ENCODE measurements around the gene ZNF576.
A peak's percentile ranks its signal among the peaks of the same experiment; 100 is the strongest.
"Not testable (repeated sequence)": the region's sequence is repeated elsewhere in the genome, so short reads cannot be mapped to it uniquely, and the experiment has no call there.

ZNF576 gene, protein sequence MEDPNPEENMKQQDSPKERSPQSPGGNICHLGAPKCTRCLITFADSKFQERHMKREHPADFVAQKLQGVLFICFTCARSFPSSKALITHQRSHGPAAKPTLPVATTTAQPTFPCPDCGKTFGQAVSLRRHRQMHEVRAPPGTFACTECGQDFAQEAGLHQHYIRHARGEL

DNA sequence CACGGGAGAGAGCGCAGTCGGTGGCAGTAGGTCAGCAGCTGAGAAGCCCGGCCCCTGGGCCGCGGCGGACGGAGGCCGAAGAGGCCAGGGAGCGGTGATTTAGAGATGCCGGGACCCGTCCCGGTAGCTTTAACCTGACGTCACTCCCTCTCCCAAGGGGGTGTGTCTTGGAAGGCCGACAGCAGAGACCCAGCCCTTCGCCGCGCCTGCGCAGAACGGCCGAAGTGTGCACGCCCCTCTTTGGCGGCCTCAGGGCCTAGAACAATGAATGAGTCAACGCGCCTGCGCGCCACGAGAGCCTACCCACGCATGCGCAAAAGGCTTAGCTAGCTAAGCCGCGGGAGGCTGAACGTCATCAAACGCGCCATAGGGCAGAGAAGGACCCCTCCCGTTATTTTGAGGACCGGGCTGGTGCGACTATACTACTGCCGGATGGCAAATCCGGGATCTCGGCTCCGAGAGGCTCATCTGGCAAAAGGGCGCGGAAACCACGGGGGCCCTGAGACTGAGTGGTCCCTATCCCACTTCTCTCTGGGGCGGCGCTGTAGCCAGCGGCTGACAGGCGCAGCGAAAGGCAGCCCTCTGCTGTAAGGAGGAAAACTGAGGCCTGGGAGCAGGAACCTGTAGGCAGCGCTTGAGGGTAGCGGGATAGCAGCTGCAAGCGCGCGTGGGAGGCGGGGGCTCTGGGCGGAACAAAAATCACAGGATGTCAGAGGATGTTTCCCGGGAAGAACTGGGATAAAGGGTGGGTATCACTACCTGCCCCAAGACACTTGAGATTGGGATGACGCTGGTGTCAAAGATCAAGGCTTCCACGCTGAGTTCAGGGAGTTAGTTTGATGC, at the start of gene ZNF576, which contains the start of gene IRGQ:
TSS of gene ZNF576 (plus strand) at position 597 of the 843 bp plus-strand sequence. CDS start 514 bp downstream, outside the sequence.
TSS of gene IRGQ (minus strand) at position 136 of the 843 bp plus-strand sequence. CDS start 796 bp downstream, outside the sequence.
- H3K9ac ChIP-seq (ENCODE audit: low read length in 5 of 5), result peak within 1 kb of the TSS; percentile 84 to 96 (median 90)
- H3K4me1 ChIP-seq (ENCODE audit: control insufficient read depth in 5 of 5, insufficient read depth in 5 of 5, low read length in 5 of 5), result peaks cover 8 to 48% (median 40%) of the 10 kb centered on the region in 5 donors

DNA sequence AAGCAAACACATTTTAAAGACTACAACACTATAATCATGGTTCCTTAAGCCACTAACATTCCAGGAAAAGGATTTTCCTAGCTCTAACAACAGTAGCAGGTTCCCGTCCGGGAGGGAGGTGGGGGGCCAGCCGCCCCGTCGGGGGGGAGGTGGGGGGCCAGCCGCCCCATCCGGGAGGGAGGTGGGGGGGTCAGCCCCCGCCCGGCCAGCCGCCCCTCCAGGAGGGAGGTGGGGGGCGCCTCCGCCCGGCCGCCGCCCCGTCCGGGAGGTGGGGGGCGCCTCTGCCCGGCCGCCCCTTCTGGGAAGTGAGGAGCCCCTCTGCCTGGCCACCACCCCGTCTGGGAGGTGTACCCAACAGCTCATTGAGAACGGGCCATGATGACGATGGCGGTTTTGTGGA, 48.5 kb upstream of the ZNF576 start:
- H3K9ac ChIP-seq (ENCODE audit: low read length in 5 of 5); H3K4me1 ChIP-seq (ENCODE audit: control insufficient read depth in 5 of 5, insufficient read depth in 5 of 5, low read length in 5 of 5); H3K27me3 ChIP-seq (ENCODE audit: control insufficient read depth in 5 of 5, insufficient read depth in 4 of 5, low read length in 5 of 5); H3K27ac ChIP-seq (ENCODE audit: low read depth, low read length); H3K9me3 ChIP-seq (ENCODE audit: control insufficient read depth in 5 of 5, low read length in 5 of 5); H3K4me3 ChIP-seq (ENCODE audit: low read depth in 1 of 5, low read length in 5 of 5): not testable (repeated sequence)
- peaks cover 2 to 78% (median 61%) of the 10 kb centered on the region in 5 donors for H3K36me3 ChIP-seq (ENCODE audit: control insufficient read depth in 5 of 5, insufficient read depth in 5 of 5, low read length in 5 of 5)

More for the DNA sequence above, at the start of gene ZNF576, which contains the start of gene IRGQ:
- peak within 1 kb of the TSS; percentile 70 to 88 (median 82) for H3K4me3 ChIP-seq (ENCODE audit: low read depth in 1 of 5, low read length in 5 of 5)
- peak within 1 kb of the TSS; percentile 99 for H3K27ac ChIP-seq (ENCODE audit: low read depth, low read length)
- no peaks in the 10 kb centered on the region for H3K9me3 ChIP-seq (ENCODE audit: control insufficient read depth in 5 of 5, low read length in 5 of 5)
- H3K27me3 ChIP-seq (ENCODE audit: control insufficient read depth in 5 of 5, insufficient read depth in 4 of 5, low read length in 5 of 5), result no peaks in the 10 kb centered on the region
- peaks cover 0 to 56% (median 41%) of the 10 kb centered on the region in 5 donors for H3K36me3 ChIP-seq (ENCODE audit: control insufficient read depth in 5 of 5, insufficient read depth in 5 of 5, low read length in 5 of 5)

DNA sequence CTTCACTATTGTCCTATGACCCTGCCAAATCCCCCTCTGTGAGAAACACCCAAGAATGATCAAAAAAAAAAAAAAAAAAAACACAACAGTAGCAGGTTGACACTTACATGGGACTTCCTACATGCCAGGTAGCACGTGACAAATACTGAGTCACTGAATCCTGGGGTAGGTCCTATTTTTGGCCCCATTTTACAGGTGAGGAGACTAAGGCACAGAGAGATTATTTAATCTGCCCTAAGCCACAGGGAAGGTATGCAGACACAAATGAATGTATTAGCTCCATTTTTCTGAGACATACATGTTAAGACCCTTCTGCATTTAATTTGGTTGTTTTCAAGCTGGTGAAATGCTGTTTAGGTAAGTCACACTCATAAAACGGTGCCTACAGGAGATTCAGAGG, 47.7 kb upstream of the ZNF576 start:
- Histone ChIP-seq H3K9me3 (ENCODE audit: control insufficient read depth in 5 of 5, low read length in 5 of 5) (no peaks in the 10 kb centered on the region), H3K4me3 (ENCODE audit: low read depth in 1 of 5, low read length in 5 of 5) (no peak overlapping the region), H3K27ac (ENCODE audit: low read depth, low read length) (no peak overlapping the region), H3K4me1 (ENCODE audit: control insufficient read depth in 5 of 5, insufficient read depth in 5 of 5, low read length in 5 of 5) (no peaks in the 10 kb centered on the region), H3K9ac (ENCODE audit: low read length in 5 of 5) (no peak overlapping the region), H3K27me3 (ENCODE audit: control insufficient read depth in 5 of 5, insufficient read depth in 4 of 5, low read length in 5 of 5) (no peaks in the 10 kb centered on the region), H3K36me3 (ENCODE audit: control insufficient read depth in 5 of 5, insufficient read depth in 5 of 5, low read length in 5 of 5) (peaks cover 2 to 78% (median 59%) of the 10 kb centered on the region in 5 donors)

DNA sequence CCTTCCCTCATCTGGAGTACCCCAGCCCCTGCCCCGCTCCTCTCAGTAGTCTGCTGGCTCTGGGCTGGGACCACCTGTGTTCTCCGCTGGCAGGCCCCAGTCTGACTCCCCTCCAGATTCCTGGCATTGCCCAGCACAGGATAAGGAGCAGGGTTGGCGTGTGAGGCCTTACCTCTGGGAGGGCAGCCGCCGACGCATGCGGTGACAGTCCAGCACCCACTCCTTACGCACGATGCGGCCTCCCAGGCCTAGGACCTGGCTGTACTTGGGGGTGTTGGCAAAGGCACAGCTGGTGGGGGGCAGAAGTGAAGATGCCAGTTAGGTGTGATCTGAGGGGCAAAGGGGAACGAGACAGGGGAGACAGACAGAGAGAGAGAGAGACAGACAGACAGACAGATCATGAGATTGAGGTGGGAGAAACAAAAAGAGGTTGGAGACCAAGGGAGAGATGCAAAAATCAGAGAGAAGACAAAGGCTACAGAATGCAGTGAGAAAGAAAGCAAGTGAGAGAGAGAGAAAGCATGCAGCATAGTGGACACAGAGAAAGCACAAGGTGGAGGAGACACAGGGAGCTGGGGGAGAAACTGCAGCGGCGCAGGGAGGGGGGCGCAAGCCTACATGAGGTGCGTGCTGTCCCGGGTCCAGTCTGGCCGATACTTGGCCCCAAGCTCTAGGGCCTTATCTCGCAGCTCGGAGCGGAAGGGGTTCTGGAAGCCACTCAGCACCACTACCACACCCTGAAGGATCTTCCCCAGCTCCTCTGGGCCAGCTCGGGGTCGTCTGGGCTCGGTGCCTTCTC, 44.8 kb upstream of the ZNF576 start:
- H3K27me3 ChIP-seq (ENCODE audit: control insufficient read depth in 5 of 5, insufficient read depth in 4 of 5, low read length in 5 of 5), result no peaks in the 10 kb centered on the region
- no peak overlapping the region for H3K9ac ChIP-seq (ENCODE audit: low read length in 5 of 5)
- H3K36me3 ChIP-seq (ENCODE audit: control insufficient read depth in 5 of 5, insufficient read depth in 5 of 5, low read length in 5 of 5), result peaks cover 2 to 75% (median 53%) of the 10 kb centered on the region in 5 donors

DNA sequence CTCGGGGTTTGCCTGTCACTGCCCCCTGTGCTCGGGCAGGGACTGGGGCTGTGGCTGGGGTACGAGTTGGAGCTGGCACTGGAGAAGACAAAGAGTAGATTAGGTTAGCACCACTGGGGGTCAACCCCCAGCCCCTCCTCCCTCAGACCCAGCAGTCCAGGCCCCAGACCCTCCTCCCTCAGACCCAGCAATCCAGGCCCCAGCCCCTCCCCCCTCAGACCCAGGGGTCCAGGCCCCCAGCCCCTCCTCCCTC, 44.3 kb upstream of the ZNF576 start:
- no peaks in the 10 kb centered on the region for H3K9me3 ChIP-seq (ENCODE audit: control insufficient read depth in 5 of 5, low read length in 5 of 5)
- no peaks in the 10 kb centered on the region for H3K27me3 ChIP-seq (ENCODE audit: control insufficient read depth in 5 of 5, insufficient read depth in 4 of 5, low read length in 5 of 5)
- no peak overlapping the region for H3K9ac ChIP-seq (ENCODE audit: low read length in 5 of 5)
- no peak overlapping the region for H3K4me3 ChIP-seq (ENCODE audit: low read depth in 1 of 5, low read length in 5 of 5)
- peaks cover 2 to 72% (median 49%) of the 10 kb centered on the region in 5 donors for H3K36me3 ChIP-seq (ENCODE audit: control insufficient read depth in 5 of 5, insufficient read depth in 5 of 5, low read length in 5 of 5)
- H3K4me1 ChIP-seq (ENCODE audit: control insufficient read depth in 5 of 5, insufficient read depth in 5 of 5, low read length in 5 of 5), result no peaks in the 10 kb centered on the region
- no peak overlapping the region for H3K27ac ChIP-seq (ENCODE audit: low read depth, low read length)

More for the DNA sequence above, 44.8 kb upstream of the ZNF576 start:
- Histone ChIP-seq H3K4me3 (ENCODE audit: low read depth in 1 of 5, low read length in 5 of 5) (no peak overlapping the region), H3K4me1 (ENCODE audit: control insufficient read depth in 5 of 5, insufficient read depth in 5 of 5, low read length in 5 of 5) (no peaks in the 10 kb centered on the region), H3K27ac (ENCODE audit: low read depth, low read length) (no peak overlapping the region), H3K9me3 (ENCODE audit: control insufficient read depth in 5 of 5, low read length in 5 of 5) (no peaks in the 10 kb centered on the region)

DNA sequence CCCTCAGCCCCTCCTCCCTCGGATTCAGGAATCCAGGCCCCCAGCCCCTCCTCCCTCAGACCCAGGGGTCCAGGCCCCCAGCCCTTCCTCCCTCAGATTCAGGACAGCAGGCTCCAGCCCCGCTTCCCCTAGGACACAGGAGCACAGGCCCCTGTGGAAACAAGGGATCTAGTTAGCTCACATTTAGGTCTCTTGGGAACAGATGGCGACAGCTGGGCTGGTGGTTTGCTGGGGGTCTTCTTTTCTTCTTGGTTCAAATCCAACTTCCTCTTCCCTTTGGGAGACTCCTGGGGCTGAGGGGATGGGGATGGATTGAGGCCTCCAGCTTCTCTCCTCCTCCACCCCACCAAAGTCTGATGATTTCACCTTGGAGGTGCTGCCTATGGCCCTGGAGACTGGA, 43.8 kb upstream of the ZNF576 start:
- no peaks in the 10 kb centered on the region for H3K27me3 ChIP-seq (ENCODE audit: control insufficient read depth in 5 of 5, insufficient read depth in 4 of 5, low read length in 5 of 5)
- no peak overlapping the region for H3K4me3 ChIP-seq (ENCODE audit: low read depth in 1 of 5, low read length in 5 of 5)
- no peaks in the 10 kb centered on the region for H3K4me1 ChIP-seq (ENCODE audit: control insufficient read depth in 5 of 5, insufficient read depth in 5 of 5, low read length in 5 of 5)
- H3K9me3 ChIP-seq (ENCODE audit: control insufficient read depth in 5 of 5, low read length in 5 of 5), result no peaks in the 10 kb centered on the region
- peaks cover 2 to 74% (median 51%) of the 10 kb centered on the region in 5 donors for H3K36me3 ChIP-seq (ENCODE audit: control insufficient read depth in 5 of 5, insufficient read depth in 5 of 5, low read length in 5 of 5)
- no peak overlapping the region for H3K27ac ChIP-seq (ENCODE audit: low read depth, low read length)
- no peak overlapping the region for H3K9ac ChIP-seq (ENCODE audit: low read length in 5 of 5)

DNA sequence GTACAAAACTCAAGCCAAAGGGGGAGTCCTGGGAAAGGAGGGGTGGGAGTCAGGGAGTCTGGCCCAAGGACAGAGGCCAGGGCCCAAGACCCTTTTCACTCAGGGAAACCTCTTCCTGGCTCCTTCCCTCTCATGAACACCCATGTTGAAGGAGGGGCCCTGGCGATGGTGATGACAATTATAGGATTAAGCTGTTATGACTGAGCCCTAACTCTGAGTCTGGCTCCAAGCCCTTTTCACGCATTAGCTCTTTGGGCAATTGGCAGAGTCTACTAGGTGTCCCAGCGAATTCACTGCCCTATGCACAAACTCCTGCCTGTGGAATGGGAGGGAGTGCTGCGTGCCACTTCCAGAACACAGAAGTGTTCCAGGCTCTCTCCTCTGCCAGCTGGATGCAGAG, 42.7 kb upstream of the ZNF576 start:
- Histone ChIP-seq H3K4me1 (ENCODE audit: control insufficient read depth in 5 of 5, insufficient read depth in 5 of 5, low read length in 5 of 5) (no peaks in the 10 kb centered on the region), H3K27me3 (ENCODE audit: control insufficient read depth in 5 of 5, insufficient read depth in 4 of 5, low read length in 5 of 5) (no peaks in the 10 kb centered on the region), H3K4me3 (ENCODE audit: low read depth in 1 of 5, low read length in 5 of 5) (no peak overlapping the region), H3K27ac (ENCODE audit: low read depth, low read length) (no peak overlapping the region), H3K9ac (ENCODE audit: low read length in 5 of 5) (no peak overlapping the region), H3K36me3 (ENCODE audit: control insufficient read depth in 5 of 5, insufficient read depth in 5 of 5, low read length in 5 of 5) (peaks cover 5 to 80% (median 53%) of the 10 kb centered on the region in 5 donors), H3K9me3 (ENCODE audit: control insufficient read depth in 5 of 5, low read length in 5 of 5) (no peaks in the 10 kb centered on the region)

DNA sequence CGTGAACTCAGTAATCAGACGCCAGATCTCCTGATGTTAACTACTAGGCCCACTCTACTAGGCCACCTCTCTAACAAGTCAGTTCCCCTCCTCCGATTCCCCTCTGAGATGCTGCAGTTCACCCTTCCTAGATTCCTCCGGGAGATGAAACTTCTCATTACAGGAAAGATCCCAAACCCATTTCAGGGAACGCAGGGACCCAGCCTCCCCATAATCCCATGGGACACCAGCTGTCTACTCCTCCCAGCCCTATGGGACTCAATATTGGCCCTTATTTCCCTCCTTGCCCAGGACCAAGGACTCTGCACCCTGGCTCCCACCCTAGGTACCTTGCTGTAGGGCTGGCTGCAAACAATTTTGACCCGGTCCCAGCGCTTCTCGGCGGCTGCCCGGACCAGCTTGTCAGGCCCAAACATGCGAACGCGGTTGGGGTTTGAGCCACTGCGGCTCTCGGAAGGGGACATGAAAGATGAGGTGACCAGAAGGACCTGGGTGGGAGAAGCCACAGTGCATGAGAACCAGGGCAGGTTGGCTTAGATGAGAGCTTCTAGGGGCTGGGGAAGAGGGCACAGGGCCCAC, 42.0 kb upstream of the ZNF576 start:
- Histone ChIP-seq H3K36me3 (ENCODE audit: control insufficient read depth in 5 of 5, insufficient read depth in 5 of 5, low read length in 5 of 5) (peaks cover 5 to 76% (median 49%) of the 10 kb centered on the region in 5 donors), H3K4me3 (ENCODE audit: low read depth in 1 of 5, low read length in 5 of 5) (no peak overlapping the region), H3K9ac (ENCODE audit: low read length in 5 of 5) (no peak overlapping the region), H3K27me3 (ENCODE audit: control insufficient read depth in 5 of 5, insufficient read depth in 4 of 5, low read length in 5 of 5) (no peaks in the 10 kb centered on the region), H3K9me3 (ENCODE audit: control insufficient read depth in 5 of 5, low read length in 5 of 5) (no peaks in the 10 kb centered on the region), H3K27ac (ENCODE audit: low read depth, low read length) (no peak overlapping the region), H3K4me1 (ENCODE audit: control insufficient read depth in 5 of 5, insufficient read depth in 5 of 5, low read length in 5 of 5) (no peaks in the 10 kb centered on the region)

DNA sequence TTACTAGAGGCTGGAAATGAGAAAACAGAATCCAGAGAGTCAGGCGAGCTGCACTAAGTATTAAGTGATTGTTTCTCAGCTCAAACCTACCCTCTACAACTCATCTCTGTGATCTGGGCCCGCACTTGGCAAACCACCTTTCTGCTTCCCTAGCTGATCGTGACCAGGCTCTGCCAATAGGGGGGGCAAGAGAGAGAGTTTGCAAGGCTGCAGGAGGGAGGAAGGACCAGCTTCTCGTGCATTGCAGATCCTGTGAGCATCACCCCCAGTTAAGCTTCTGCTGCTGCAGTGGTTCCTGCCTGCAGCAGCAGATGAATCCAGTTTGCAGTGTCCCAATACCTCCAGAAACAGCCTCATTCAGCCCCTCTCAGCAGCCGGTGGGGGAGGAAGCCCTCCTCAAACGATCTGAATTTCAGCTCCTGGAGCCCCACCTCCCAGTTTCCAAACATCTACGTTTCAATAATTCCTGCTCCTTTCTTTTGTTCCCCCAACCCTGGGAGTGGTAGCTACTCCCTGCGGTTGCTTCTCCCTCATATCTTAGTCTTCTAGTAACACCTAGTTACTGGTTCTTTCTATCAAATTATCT, 41.1 kb upstream of the ZNF576 start:
- H3K4me3 ChIP-seq (ENCODE audit: low read depth in 1 of 5, low read length in 5 of 5), result no peak overlapping the region
- H3K36me3 ChIP-seq (ENCODE audit: control insufficient read depth in 5 of 5, insufficient read depth in 5 of 5, low read length in 5 of 5), result peaks cover 5 to 75% (median 47%) of the 10 kb centered on the region in 5 donors
- H3K27ac ChIP-seq (ENCODE audit: low read depth, low read length), result no peak overlapping the region
- no peaks in the 10 kb centered on the region for H3K4me1 ChIP-seq (ENCODE audit: control insufficient read depth in 5 of 5, insufficient read depth in 5 of 5, low read length in 5 of 5)
- H3K9me3 ChIP-seq (ENCODE audit: control insufficient read depth in 5 of 5, low read length in 5 of 5), result no peaks in the 10 kb centered on the region
- H3K27me3 ChIP-seq (ENCODE audit: control insufficient read depth in 5 of 5, insufficient read depth in 4 of 5, low read length in 5 of 5), result no peaks in the 10 kb centered on the region
- no peak overlapping the region for H3K9ac ChIP-seq (ENCODE audit: low read length in 5 of 5)

Measured in subcutaneous abdominal adipose tissue (tissue), 5 donors.